DOHH2 (cell line): ENCODE measurements around the gene ZNF747.

Source experiments
- H3F3A ChIP-seq: fragments of 200-600 bp; sonication (generic), shearing (Covaris generic); 2 replicates; pipeline ENCODE4 v1.6.0; 2016; ENCODE audit warnings: antibody characterized with exemption, mild to moderate bottlenecking; ENCODE audit not compliant: control insufficient read depth, insufficient read depth
- H3K27ac ChIP-seq: fragments of 200-600 bp; sonication (generic); 2 replicates; pipeline ENCODE4 v1.5.1; 2014; ENCODE audit warnings: low read depth, mild to moderate bottlenecking, low read length, moderate library complexity
- H3K27me3 ChIP-seq: fragments of 200-600 bp; sonication (generic); 2 replicates; pipeline ENCODE4 v1.6.1; 2014; ENCODE audit warnings: mild to moderate bottlenecking, low read length, mixed read lengths; ENCODE audit not compliant: control insufficient read depth
- H3K36me3 ChIP-seq: fragments of 200-600 bp; sonication (generic); 2 replicates; pipeline ENCODE4 v1.6.1; 2014; ENCODE audit warnings: mild to moderate bottlenecking, low read length, moderate library complexity, mixed read lengths; ENCODE audit not compliant: control insufficient read depth
- H3K4me1 ChIP-seq: fragments of 200-600 bp; sonication (generic); 2 replicates; pipeline ENCODE4 v1.6.1; 2014; ENCODE audit warnings: mild to moderate bottlenecking, low read length, mixed read lengths; ENCODE audit not compliant: control insufficient read depth
- H3K4me2 ChIP-seq: fragments of 200-600 bp; sonication (generic); 2 replicates; pipeline ENCODE4 v1.6.0; 2014; ENCODE audit warnings: mild to moderate bottlenecking, low read length, moderate library complexity
- H3K4me3 ChIP-seq: fragments of 200-600 bp; sonication (generic); 2 replicates; pipeline ENCODE4 v1.5.1; 2014; ENCODE audit warnings: mild to moderate bottlenecking, low read length, mixed read lengths
- H3K79me2 ChIP-seq: fragments of 200-600 bp; sonication (generic); 2 replicates; pipeline ENCODE4 v1.6.1; 2014; ENCODE audit warnings: mild to moderate bottlenecking, low read length, mixed read lengths; ENCODE audit not compliant: control insufficient read depth
- H3K9me2 ChIP-seq: fragments of 200-600 bp; sonication (generic); replicated peaks from 2 replicates; pipeline ENCODE4 v1.6.1; 2014; ENCODE audit warnings: mild to moderate bottlenecking, low read length, mixed read lengths; ENCODE audit not compliant: control insufficient read depth
- H3K9me3 ChIP-seq: fragments of 200-600 bp; sonication (generic); 2 replicates; pipeline ENCODE4 v1.6.1; 2014; ENCODE audit warnings: antibody characterized with exemption, low read length, mixed read lengths; ENCODE audit not compliant: control insufficient read depth, insufficient read depth
- H4K20me1 ChIP-seq: fragments of 200-600 bp; sonication (generic); 2 replicates; pipeline ENCODE4 v1.6.0; 2014; ENCODE audit warnings: low read depth, mild to moderate bottlenecking, antibody characterized with exemption, low read length, moderate library complexity; ENCODE audit not compliant: control insufficient read depth, insufficient read depth
- EZH2phosphoT487 ChIP-seq: fragments of 200-600 bp; sonication (generic); IDR thresholded peaks from 2 replicates; pipeline ENCODE4 v1.6.1; 2017; ENCODE audit warnings: borderline replicate concordance, mild to moderate bottlenecking, antibody characterized with exemption, low read length, moderate library complexity, mixed read lengths
- TF ChIP-seq, protein P1 (sequence below): fragments of 200-600 bp; sonication (generic); IDR thresholded peaks from one replicate; pipeline ENCODE4 v1.5.1; 2014; ENCODE audit warnings: antibody characterized with exemption, mild to moderate bottlenecking, low read depth, low read length; ENCODE audit not compliant: poor library complexity, severe bottlenecking

ZNF747 gene

DNA sequence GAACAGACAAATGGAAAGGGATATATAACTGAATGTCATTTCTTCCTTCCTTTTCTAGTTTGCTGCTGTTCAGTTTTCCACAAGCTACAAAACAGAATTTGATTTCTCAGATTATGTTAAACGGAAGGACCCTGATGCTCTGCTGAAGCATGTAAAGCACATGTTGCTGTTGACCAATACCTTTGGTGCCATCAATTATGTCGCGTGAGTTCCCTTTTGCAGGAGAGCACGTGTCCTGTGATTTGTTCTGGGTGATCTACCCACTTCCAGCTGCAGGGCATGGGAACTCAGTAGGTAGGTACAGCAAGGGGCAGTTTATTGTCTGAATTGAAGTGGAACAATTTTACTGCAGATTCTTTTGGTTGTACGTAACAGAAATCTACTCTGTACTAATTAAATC, 53.3 kb downstream of the ZNF747 start:
- Histone ChIP-seq H3K27me3 (no peaks in the 10 kb centered on the region), H3K36me3 (peaks cover 93% of the 10 kb centered on the region), H3F3A (peaks cover 5% of the 10 kb centered on the region; the same call in 1 of the 2 replicates), H3K9me3 (no peaks in the 10 kb centered on the region), H3K4me1 (peaks cover 34% of the 10 kb centered on the region), H3K27ac (no peak overlapping the region), H3K9me2 (no peaks in the 10 kb centered on the region), H4K20me1 (no peaks in the 10 kb centered on the region), H3K79me2 (peaks cover 43% of the 10 kb centered on the region), H3K4me3 (no peak overlapping the region), H3K4me2 (no peak overlapping the region)
- TF ChIP-seq, protein P1, sequence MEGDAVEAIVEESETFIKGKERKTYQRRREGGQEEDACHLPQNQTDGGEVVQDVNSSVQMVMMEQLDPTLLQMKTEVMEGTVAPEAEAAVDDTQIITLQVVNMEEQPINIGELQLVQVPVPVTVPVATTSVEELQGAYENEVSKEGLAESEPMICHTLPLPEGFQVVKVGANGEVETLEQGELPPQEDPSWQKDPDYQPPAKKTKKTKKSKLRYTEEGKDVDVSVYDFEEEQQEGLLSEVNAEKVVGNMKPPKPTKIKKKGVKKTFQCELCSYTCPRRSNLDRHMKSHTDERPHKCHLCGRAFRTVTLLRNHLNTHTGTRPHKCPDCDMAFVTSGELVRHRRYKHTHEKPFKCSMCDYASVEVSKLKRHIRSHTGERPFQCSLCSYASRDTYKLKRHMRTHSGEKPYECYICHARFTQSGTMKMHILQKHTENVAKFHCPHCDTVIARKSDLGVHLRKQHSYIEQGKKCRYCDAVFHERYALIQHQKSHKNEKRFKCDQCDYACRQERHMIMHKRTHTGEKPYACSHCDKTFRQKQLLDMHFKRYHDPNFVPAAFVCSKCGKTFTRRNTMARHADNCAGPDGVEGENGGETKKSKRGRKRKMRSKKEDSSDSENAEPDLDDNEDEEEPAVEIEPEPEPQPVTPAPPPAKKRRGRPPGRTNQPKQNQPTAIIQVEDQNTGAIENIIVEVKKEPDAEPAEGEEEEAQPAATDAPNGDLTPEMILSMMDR: no peak
- TF ChIP-seq EZH2phosphoT487: no peak
